ENCODE data around the gene TDG.
"Not testable (repeated sequence)": the region's sequence is repeated elsewhere in the genome, so short reads cannot be mapped to it uniquely, and the experiment has no call there.

The TDG gene

DNA sequence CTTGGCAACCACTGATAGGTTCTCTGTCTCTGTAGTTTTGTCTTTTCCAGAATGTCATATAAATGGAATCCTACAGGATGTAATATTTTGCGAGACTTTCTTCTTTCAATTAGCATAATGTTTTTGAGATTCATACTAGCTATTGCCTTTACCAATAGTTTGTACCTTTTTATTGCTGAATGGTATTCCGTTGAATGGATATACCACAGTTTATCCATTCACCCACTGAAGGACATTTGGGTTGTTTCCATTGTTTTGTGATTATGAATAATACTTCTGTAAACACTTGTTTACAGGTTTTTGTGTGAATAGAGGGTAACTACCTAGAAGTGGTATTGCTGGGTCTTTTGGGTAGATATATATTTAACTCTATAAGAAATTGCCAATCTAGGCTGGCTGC lies 58.0 kb downstream of the TDG start:
- no peak for DNase-seq

DNA sequence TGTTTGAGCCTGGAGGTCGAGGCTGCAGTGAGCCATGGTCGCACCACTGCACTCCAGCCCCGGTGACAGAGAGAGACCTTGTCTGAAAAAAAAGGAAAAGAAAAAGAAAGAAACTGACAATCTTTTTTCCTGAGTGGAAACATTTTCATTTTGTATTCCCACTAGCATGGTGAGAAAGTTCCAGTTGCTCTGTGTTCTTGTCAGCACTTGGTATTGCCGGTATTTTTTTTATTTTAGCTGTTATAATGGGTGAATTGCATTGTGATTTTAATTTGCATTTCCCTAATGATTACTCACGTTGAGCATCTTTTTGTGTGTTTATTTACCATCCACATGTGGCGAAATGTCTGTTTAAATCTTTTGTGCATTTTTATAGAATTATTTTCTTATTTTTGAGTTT lies 58.7 kb downstream of the TDG start:
- no peak for DNase-seq

DNA sequence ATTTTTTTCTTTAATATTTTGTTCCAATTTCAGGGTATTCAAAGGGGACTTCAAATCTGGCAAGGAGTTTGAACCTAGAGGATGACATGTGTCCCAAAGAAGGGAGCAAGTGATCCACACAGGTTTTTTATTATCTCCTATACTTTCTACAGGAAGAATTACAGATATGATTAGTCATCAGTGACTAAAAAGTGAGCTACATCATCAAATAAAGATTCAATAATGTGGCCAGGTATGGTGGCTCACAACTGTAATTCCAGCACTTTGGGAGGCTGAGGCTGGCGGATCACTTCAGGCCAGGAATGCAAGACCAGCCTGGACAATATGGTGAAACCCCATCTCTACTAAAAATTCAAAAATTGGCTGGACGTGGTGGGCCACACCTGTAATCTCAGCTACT lies 60.1 kb downstream of the TDG start:
- DNase-seq: no peak

DNA sequence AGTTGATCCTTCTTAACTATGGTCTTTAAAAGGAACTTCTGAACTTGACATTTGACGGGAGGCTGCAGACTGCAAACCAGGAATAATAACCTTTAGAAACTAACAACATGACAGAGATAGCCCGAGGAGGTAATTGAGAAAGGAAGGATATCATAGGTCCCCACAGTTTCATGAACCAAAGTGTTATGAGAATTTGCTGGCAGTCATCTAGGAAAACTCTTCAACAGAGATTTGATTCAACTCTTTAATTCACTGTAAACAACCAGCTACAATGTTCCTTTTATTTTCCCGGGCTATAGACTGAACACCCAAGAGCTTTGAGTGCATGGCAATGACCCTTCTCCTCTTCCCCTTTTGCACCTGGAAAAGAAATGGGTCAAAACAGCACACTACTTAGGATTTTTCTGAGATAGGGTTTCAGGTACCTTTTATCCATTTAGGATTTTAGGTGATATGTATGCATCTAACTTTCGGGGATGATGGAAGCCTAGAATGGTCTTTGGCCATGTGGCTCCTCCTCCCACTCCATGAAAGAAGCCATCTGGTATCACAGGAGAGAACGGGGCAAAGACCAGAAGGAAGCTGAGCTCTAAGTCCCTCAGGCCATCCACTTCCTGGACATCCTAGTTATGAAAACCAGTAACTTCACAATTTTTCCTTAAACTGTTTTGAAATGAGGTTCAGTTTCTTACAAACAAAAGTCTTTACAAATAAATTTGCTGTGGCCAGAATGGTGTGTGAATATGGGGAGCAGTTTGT lies 61.3 kb downstream of the TDG start:
- no peak for DNase-seq

DNA sequence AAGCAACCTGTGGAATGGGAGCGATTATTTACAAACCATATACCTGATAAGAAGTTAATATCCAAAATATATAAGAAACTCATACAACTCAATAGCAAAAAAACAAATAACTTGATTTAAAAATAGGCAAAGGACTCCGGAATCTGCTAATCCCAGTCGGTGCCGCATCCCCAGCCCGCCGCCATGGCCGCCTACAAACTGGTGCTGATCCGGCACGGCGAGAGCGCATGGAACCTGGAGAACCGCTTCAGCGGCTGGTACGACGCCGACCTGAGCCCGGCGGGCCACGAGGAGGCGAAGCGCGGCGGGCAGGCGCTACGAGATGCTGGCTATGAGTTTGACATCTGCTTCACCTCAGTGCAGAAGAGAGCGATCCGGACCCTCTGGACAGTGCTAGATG lies 64.9 kb downstream of the TDG start:
- not testable (repeated sequence) for DNase-seq

DNA sequence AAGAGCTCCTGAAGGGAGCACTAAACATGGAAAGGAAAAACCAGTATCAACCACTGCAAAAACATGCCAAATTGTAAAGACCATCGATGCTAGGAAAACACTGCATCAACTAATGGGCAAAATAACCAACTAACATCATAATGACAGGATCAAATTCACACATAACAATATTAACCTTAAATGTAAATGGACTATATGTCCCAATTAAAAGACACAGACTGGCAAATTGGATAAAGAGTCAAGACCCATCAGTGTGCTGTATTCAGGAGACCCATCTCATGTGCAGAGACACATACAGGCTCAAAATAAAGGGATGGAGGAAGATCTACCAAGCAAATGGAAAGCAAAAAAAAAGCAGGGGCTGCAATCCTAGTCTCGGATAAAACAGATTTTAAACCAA lies 70.5 kb downstream of the TDG start:
- not testable (repeated sequence) for DNase-seq
